GM23338 (cell line): Measurements from ENCODE around the gene TWF2. TPM values are rescaled to one million over a fixed set of nuclear protein-coding genes. Genes with fewer than 3 reads are reported as not detected.

Experiments used
- CREB1 ChIP-seq: fragments of 250-450 bp; sonication (Bioruptor Pico); IDR thresholded peaks from 2 replicates; pipeline ENCODE4 v1.5.0; 2020; ENCODE audit warnings: low read depth, mild to moderate bottlenecking, moderate library complexity
- EZH2phosphoT487 ChIP-seq: fragments of 200-600 bp; sonication (generic); IDR thresholded peaks from one replicate; pipeline ENCODE4 v1.8.1; 2018; ENCODE audit warnings: antibody characterized with exemption; ENCODE audit not compliant: unreplicated experiment
- NANOG ChIP-seq: IDR thresholded peaks from 2 replicates; pipeline ENCODE4 v1.6.1; 2016; ENCODE audit warnings: antibody characterized with exemption, borderline replicate concordance
- polyA plus RNA-seq: library from polyadenylated mRNA; unstranded; fragments of >200 nt; fragmentation: Nextera tagmentation; extraction: Ambion mirVana; gene quantifications from 2 replicates; pipeline ENCODE4 v1.2.1, GENCODE V29; 2016
- total RNA-seq: library from RNA; depleted of rRNA; stranded (reverse); fragments of >200 nt; shearing (Covaris generic); gene quantifications from 2 replicates; pipeline ENCODE4 v1.2.3, GENCODE V29; 2014
- TF ChIP-seq, protein P1 (sequence below): IDR thresholded peaks from one replicate; pipeline ENCODE4 v1.6.1; 2018; ENCODE audit warnings: antibody characterized with exemption; ENCODE audit not compliant: unreplicated experiment
- TF ChIP-seq, protein P2 (sequence below): fragments of 250-450 bp; sonication (Bioruptor Pico); IDR thresholded peaks from 2 replicates; pipeline ENCODE4 v1.5.0; 2020; ENCODE audit warnings: mild to moderate bottlenecking, moderate library complexity

The TWF2 gene
- total and polyA plus RNA-seq, 2 experiments from 2014 or later: 38.9 to 120 TPM

DNA sequence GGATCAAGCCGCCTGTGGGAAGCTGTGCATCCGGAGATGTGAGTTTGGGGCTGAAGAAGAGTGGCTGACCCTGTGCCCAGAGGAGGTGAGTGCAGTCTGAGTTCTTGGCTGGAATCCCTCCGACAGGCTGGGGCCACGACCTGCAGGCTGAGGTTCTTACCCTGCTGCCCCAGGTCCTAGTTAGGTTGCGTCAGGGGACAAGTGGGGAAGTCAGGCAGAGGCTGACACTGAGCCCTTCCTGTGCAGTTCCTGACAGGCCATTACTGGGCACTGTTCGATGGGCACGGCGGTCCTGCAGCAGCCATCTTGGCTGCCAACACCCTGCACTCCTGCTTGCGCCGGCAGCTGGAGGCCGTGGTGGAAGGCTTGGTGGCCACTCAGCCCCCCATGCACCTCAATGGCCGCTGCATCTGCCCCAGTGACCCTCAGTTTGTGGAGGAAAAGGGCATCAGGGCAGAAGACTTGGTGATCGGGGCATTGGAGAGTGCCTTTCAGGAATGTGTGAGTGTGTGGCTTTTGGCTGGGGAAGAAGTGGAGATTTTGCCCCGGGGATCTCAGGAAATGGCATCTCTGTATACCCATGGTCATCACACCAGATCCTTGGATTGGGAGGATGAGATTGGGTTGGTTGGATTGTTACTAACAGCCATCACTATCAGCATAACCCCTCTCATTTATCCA, 7.9 kb upstream of the TWF2 start (continued):
- TF ChIP-seq, protein P1, sequence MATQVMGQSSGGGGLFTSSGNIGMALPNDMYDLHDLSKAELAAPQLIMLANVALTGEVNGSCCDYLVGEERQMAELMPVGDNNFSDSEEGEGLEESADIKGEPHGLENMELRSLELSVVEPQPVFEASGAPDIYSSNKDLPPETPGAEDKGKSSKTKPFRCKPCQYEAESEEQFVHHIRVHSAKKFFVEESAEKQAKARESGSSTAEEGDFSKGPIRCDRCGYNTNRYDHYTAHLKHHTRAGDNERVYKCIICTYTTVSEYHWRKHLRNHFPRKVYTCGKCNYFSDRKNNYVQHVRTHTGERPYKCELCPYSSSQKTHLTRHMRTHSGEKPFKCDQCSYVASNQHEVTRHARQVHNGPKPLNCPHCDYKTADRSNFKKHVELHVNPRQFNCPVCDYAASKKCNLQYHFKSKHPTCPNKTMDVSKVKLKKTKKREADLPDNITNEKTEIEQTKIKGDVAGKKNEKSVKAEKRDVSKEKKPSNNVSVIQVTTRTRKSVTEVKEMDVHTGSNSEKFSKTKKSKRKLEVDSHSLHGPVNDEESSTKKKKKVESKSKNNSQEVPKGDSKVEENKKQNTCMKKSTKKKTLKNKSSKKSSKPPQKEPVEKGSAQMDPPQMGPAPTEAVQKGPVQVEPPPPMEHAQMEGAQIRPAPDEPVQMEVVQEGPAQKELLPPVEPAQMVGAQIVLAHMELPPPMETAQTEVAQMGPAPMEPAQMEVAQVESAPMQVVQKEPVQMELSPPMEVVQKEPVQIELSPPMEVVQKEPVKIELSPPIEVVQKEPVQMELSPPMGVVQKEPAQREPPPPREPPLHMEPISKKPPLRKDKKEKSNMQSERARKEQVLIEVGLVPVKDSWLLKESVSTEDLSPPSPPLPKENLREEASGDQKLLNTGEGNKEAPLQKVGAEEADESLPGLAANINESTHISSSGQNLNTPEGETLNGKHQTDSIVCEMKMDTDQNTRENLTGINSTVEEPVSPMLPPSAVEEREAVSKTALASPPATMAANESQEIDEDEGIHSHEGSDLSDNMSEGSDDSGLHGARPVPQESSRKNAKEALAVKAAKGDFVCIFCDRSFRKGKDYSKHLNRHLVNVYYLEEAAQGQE: no peak
- TF ChIP-seq CREB1 (CRISPR knock-in tag) (no peak), EZH2phosphoT487 (no peak), NANOG (no peak)
- TF ChIP-seq, protein P2, sequence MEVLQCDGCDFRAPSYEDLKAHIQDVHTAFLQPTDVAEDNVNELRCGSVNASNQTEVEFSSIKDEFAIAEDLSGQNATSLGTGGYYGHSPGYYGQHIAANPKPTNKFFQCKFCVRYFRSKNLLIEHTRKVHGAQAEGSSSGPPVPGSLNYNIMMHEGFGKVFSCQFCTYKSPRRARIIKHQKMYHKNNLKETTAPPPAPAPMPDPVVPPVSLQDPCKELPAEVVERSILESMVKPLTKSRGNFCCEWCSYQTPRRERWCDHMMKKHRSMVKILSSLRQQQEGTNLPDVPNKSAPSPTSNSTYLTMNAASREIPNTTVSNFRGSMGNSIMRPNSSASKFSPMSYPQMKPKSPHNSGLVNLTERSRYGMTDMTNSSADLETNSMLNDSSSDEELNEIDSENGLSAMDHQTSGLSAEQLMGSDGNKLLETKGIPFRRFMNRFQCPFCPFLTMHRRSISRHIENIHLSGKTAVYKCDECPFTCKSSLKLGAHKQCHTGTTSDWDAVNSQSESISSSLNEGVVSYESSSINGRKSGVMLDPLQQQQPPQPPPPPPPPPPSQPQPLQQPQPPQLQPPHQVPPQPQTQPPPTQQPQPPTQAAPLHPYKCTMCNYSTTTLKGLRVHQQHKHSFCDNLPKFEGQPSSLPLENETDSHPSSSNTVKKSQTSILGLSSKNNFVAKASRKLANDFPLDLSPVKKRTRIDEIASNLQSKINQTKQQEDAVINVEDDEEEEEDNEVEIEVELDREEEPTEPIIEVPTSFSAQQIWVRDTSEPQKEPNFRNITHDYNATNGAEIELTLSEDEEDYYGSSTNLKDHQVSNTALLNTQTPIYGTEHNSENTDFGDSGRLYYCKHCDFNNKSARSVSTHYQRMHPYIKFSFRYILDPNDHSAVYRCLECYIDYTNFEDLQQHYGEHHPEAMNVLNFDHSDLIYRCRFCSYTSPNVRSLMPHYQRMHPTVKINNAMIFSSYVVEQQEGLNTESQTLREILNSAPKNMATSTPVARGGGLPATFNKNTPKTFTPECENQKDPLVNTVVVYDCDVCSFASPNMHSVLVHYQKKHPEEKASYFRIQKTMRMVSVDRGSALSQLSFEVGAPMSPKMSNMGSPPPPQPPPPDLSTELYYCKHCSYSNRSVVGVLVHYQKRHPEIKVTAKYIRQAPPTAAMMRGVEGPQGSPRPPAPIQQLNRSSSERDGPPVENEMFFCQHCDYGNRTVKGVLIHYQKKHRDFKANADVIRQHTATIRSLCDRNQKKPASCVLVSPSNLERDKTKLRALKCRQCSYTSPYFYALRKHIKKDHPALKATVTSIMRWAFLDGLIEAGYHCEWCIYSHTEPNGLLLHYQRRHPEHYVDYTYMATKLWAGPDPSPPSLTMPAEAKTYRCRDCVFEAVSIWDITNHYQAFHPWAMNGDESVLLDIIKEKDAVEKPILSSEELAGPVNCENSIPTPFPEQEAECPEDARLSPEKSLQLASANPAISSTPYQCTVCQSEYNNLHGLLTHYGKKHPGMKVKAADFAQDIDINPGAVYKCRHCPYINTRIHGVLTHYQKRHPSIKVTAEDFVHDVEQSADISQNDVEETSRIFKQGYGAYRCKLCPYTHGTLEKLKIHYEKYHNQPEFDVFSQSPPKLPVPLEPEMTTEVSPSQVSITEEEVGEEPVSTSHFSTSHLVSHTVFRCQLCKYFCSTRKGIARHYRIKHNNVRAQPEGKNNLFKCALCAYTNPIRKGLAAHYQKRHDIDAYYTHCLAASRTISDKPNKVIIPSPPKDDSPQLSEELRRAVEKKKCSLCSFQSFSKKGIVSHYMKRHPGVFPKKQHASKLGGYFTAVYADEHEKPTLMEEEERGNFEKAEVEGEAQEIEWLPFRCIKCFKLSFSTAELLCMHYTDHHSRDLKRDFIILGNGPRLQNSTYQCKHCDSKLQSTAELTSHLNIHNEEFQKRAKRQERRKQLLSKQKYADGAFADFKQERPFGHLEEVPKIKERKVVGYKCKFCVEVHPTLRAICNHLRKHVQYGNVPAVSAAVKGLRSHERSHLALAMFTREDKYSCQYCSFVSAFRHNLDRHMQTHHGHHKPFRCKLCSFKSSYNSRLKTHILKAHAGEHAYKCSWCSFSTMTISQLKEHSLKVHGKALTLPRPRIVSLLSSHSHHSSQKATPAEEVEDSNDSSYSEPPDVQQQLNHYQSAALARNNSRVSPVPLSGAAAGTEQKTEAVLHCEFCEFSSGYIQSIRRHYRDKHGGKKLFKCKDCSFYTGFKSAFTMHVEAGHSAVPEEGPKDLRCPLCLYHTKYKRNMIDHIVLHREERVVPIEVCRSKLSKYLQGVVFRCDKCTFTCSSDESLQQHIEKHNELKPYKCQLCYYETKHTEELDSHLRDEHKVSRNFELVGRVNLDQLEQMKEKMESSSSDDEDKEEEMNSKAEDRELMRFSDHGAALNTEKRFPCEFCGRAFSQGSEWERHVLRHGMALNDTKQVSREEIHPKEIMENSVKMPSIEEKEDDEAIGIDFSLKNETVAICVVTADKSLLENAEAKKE: no peak
